ENCODE measurements around the gene NT5DC3.
A peak's percentile ranks its signal among the peaks of the same experiment; 100 is the strongest.

NT5DC3 gene

GRCh38 chr12:103779410-103780092, 61.5 kb downstream of the NT5DC3 start:
- DNase-seq, result no peak

DNA sequence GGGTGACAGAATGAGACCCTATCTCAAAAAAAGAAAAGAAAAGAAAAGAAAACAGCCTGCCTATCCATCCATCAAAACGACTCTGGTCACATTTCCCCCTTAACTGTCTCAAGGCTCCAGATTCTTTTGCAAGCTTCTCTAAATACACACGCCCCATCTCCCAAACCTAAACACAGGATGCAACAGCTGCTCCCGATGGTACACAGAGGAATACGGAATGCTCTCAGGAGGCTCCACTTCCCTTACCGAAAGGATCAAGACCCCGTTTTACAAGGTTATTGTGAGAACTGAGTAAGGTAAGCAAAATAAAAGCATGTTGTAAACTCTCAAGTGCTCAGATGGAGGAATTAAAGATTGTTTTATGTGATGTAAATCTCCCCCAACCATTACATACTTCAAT, 62.3 kb downstream of the NT5DC3 start:
- no peak for DNase-seq

DNA sequence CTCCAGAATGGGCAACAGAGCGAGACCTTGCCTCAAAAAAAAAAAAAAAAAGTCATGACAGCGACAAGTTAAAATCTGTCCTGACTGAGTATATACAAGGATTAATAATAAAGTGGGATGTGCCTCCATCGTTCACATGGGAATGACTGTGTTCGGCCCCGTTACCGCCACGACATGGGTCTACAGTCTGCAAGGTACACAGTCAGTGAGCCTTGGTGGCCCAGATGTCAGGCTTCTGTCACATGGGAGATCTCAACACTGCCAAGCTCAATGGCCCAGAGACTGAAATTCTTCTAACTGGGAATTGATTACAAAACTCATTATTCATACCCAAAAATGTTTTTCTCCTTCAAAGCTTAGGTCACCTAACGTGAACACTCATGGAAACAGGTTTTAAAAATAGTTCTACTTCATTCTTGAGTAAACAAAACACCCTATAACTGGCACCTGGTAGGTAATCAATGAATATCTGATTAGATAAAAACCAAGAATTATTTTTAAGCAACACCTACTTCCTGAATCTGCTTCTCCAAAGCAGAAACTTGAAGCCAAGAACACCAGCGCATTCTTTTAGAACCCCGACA, 66.0 kb downstream of the NT5DC3 start:
- no peak for DNase-seq

DNA sequence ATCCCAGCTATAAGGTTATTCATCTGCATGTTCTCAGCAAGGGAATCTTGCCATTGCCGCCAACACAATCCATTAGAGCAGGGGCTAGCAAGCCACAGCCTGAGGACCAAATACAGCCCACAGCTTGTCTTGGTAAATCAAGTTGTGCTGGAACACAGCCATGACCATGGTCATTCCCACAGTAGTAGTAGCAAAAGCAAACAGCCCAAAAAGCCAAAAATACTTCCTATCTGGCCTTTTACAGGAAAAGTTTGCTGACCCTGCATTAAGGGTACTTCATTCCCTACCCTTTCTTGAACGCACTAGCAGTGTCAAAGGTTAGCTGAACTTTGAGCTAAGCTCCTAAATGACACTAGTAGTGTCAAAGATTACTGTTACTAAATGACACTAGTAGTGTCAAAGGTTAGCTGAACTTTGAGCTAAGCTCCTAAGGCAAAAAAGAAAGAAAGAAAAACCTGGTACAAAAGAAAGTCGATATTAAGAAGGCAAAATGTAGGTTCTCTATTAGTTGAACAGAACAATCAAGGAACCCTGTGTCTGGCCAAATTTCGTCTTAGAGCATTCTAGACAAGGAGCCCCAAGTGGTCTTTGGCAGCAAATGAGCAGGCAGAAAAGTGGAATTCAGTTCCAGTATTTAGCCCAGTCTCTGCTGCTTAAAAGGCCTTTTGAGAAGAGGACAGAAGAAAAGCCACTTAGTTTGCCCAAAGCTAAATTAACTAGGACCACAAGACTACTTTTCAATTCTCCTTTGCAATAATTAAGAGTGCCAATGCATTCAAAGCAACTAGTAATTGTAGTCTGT, 67.7 kb downstream of the NT5DC3 start:
- no peak for DNase-seq

DNA sequence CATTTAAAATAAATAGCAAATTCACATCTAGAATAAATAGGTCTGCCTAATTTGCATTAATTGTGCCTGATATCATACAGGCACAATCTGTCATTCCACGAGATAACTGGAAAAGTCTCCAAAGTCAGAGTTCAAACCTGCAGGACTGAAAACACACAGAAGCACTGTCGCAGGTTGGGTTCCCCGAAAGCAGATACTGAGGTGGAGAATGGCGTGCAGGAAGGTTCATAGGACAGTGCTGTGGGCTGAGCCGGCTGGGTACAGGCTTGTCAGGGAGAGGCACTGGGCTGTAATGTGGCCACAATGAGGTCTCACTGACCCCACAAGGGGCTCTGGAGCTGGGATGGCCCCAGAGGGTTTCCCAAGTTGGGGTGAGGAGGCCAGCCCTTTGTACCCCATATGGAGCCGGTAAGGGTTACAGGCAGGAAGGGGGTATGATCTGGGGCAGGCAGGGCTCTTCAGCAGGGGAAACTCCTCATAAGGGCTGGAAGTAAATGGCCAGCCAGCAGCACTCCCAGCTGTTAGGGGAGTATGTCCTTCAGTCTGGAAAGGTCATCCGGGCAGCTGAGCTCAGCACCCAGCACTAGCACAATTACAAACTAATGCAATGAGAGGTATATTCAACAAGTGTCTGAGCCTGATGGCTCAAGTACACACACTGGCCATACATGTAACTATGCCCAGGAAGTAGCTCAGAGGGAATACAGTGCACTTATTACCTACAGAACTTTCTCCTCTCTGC, 68.5 kb downstream of the NT5DC3 start:
- DNase-seq, result no peak

DNA sequence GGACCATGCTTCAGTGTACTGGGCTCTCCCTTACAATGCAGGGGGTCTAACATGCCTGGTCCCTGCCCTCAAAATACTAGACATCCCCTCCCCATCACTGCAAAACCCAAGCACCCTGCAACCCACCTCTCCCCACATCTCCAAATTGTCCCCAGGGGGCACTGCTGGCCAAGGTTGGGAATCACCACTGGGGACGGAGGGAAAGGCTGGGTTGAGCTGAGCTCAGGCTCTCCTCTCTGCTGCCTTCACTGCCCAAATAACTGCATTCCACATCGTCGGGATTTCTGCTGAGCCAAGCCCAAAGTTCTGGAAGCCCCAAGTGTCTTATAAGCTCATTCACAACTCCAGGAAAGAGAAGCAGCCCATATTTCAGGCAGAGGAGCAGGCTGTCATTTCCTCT, 69.6 kb downstream of the NT5DC3 start:
- peak in 1 of 2 experiments; percentile 13 for DNase-seq

DNA sequence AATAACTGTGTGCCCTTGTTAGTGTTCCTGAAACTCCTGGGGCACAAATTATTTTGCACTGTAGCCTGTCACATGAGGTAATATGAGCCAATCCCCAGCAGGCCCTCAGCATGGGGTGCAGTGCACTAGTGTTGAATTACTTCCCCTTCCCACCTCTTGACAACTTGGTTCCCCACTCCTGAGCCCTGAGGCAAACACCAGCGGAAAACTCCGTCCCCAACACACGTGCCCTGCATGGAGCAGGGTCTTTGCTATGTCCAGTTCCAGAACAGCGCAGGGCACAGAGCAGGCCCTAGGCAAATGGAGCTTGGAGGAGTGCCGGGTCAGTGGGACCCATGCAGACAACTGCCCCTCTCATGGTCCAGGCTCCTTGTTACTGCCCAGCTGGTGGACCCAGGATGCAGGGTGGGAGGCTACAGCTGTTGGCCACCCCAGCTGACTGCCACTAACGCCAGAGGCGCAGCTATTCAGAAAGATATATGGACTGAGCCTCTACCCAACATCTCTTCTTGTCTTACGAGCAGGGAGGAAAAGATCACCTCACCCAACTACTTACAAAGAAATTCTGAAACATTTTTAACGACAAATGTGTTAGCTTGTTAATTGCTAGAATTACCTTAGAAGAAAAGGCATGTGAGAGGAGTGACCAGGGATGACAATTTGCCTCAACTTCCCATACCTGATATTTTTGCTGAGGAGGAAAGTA, 71.6 kb downstream of the NT5DC3 start:
- DNase-seq, result no peak

DNA sequence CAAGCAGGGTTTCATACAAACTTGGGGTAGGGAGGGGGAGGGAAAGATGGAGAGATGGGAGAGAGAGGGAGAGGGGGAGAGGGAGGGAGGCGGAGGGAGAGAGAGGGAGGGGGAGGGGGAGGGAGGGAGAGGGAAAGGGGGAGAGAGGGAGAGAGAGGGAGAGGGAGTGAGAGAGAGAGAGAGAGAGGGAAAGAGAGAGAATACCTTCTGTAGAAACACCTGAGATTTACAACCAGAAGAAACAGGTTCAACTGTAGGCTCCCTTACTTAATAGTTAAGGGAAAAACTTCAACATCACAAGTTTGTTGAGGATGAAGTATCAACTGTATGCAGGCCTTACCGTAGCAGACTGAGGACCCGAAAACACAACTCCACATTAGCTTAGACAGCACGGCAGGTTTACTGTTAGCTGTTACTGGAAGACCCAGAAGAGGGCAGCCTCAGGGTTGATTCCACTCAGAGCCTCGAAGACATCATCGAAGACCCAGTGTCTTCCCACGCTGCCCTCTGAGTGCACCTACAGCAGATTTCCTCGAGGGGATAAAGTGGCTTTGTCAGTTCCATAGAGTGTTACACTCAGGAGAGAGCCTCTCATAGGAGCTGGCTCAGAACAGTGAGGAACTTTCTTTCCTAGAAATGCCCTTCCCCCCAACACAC, 72.4 kb downstream of the NT5DC3 start:
- DNase-seq, result no peak

GRCh38 chr12:103766028-103766427, 75.0 kb downstream of the NT5DC3 start:
- DNase-seq, result no peak

DNA sequence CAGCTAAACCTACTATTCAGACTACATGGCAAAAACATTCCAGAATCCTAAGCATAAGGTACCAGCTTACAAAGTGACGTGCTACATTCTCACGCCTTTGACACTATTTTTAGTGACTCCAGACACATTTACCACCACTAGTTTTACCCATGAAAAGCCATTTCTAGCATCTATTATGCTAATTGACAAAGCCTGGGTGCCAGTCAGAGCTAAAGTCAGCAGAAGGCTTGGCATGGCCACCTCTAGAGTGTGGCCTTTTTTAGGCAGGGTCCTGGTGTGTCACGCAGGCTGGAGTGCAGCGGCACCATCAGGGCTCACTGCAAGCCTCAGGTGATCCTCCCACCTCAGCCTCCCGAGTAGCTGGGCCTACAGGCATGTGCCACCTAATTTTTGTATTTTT, 75.7 kb downstream of the NT5DC3 start:
- no peak for DNase-seq

DNA sequence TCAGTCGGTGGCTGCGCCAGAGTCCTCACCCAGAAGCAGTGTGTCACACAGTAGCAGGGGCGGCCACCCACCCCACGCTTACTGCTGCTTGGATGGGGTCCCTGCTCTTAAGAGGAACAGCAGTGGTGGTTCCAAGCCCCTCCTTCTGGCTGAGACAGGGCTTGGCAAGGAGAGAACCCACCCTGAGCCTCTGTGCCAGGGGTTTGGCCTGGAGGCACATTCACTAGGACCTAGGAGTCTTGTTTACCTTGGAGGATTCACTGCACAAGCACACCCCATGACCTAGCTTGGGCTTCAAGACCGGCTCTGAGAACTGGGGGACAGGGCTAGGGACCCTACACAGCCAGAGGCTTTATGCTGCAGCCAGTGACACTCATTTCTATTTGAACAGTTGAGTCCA, 78.6 kb downstream of the NT5DC3 start:
- no peak for DNase-seq

GRCh38 chr12:103758310-103759089, 82.5 kb downstream of the NT5DC3 start:
- DNase-seq, result no peak

DNA sequence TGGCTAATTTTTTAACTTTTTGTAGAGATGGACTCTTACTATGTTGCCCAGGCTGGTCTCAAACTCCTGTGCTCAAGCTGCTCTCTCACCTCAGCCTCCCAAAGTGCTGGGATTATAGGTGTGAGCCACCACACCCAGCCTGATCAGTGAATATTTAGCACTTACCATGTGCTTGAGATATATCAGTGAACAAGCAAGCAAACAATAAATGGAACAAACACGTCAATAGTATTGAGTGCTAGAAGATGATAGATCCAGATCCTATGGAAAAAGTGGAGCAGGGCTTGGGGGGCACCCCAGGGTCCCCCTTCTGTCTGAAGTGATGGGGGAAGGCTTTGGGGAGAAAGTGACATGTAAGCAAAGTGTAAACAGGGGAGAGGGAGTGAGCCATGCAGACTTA, 83.8 kb downstream of the NT5DC3 start:
- no peak for DNase-seq

DNA sequence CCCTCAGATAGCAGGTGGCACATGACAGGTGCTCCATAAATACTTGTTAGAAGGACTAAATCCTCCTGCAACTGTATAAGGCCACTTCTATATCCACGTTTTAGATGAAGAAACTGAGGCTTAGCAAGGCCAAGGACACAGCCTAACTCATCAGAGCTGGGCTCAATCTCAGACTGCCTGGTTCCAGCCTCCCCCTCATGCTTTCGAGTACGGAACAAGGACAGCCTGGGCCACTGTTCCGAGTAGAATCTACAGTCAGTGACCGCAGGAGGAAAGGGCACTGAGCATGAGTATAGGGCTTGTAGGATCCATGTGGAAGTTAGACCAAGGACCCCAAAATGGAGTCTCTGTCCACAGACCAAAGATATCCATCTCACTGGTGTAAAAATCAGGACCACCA, 84.6 kb downstream of the NT5DC3 start:
- DNase-seq, result no peak

GRCh38 chr12:103755425-103755824, 85.6 kb downstream of the NT5DC3 start:
- DNase-seq, result no peak

DNA sequence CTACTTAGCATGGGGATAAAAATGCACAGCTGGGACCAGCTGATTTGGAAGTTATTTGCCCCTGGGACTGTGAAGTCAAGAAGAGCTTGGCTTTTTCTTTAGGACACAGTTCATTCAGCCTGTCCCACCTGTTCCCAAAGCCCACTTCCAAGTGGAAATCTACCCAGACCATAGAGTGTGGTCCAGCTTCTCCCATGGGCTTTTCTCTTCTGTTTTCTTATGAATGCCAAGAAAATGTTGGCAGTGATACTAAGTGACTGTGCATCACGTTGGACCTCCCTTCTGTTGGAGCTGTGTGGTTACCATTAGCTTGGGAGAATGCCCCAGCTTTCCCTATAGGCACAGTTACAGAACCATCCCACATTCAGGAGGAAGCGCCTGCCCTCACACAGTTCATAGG, 89.4 kb downstream of the NT5DC3 start:
- no peak for DNase-seq

DNA sequence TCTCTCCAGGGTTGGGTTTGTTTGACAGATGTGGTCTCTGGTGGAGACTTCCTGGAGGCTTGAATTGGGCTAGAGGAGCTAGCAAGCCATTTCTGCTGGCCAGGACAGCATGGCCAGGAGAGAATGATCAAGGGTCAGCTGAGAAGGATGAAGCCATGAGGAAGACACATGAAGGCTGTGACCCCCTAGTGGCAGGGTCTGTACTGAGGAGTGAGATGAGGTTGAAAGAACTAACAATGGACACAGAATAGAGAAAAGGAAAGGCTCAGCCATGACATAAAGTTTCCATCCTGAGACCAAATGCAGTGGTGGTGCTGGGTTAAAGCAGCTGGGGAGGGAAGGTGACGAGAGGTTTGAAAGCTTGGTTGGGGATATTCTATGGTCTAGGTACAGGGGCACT, 89.9 kb downstream of the NT5DC3 start:
- DNase-seq, result no peak

GRCh38 chr12:103748875-103749274, 92.2 kb downstream of the NT5DC3 start:
- no peak for DNase-seq

GRCh38 chr12:103748002-103748401, 93.0 kb downstream of the NT5DC3 start:
- DNase-seq, result no peak

- DNase-seq, result no peak
Measured at GRCh38 chr12:103745962-103746361, 95.1 kb downstream of the NT5DC3 start.

GRCh38 chr12:103743788-103744187, 97.2 kb downstream of the NT5DC3 start:
- DNase-seq, result no peak

Data from activated CD4-positive, alpha-beta T cell treated with anti-CD3 and anti-CD28 coated beads, Interleukin-2, amount 50 U/mL, for 48 hours (primary cell).